ENCODE results near the gene GSE1.

Gene GSE1

DNA sequence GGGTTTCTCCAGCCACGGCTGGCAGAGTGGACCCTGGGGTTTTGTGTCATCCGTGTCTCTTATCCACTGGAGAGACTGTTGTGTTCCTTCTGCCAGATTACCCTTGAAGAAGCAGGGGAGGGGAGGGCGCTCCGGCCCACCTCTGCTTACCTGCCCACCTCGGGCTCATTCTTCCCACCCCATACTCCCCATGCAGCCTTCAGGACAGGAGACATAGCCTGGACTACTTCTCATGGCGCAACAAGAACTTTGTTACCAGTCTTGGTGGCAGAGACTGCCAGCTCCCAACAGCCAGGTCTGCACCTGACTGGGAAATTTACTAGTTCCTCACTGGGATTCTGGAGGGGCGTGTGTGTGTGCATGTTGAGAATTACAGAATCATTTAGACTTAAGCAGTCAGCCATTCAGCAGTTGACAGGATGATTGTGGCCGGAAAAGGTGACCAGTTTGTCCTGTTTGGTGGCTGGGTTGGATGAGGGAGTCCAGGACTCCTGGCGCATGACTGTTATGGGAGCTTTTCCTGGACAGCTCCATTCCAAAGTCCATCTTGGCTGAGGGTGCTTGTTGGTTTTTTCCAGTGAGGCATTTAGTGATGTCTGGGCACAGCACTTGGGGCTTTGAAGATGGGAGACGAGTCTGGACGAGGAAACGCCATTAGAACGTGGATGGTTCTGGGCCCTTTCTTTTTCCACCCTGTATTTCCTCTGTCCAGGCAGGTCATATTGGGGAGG is 8.7 kb downstream of the GSE1 start:
- DNase-seq, result no peak

DNA sequence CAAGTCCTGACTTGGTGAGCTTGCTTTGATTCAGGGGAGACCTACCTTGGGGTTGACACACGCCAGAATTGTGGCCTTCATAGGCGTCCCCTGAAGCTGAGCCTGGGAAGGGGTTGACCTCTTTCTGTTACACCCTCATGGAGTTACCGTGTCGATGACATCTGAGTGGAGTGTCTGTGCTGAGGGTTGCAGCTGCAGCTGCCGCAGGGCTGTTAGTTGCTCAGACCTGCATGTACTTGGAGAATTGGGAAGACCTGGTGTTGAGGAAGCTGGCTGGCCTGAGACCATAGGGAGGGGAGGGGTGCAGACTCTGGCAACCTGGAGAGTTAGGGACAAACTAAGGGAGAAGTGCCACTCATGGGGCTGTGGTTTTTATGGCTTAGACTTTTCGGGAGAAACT is 9.6 kb downstream of the GSE1 start:
- no peak for DNase-seq

DNA sequence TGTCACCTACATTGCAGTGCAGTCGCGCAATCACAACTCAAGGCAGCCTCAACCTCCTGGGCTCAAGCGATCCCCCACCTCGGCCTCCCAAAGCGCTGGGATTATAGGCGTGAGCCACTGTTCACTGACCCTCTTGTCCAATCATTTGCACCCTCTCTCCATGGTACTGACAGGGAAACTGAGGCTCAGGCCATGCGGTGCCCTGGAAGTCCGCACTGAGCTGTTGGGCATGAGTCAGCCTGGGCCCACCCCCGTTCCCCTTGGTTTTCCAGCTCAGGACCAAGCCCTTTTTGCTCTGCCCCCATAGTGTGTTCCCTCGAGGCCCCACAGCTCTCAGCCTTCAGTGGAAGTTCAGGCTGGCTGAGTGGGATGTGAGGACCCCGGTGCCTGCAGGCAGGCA is 10.1 kb downstream of the GSE1 start:
- DNase-seq, result no peak

DNA sequence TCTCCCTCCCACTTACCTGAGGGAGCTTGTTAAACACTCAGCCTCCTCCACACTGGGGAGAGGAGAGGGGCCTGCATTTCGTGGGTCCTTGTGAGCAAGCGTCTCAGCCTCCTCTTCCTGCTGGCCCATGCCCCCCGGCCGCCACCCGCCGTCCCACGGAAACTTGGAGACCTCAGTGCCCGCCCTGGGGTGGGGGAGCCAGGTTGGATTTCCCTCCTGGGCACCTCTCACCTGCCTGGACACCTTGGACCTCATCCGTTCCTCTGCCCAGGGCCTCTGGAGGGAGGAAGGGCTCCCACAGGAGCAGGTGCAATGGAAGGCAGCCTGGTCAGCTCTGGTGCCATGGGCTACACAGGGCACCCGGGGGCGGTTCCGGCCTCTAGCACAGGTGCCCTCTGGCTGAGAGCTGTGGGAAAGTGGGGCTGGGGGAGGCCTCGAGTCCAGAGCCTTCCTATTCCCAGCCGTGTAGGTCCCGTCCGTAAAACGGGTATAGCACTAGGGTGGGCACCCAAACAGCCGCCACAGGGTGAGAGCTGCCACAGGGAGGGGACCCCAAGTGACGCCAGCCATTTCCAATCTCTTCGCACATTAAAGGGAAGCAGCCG is 11.0 kb downstream of the GSE1 start:
- DNase-seq, result no peak

DNA sequence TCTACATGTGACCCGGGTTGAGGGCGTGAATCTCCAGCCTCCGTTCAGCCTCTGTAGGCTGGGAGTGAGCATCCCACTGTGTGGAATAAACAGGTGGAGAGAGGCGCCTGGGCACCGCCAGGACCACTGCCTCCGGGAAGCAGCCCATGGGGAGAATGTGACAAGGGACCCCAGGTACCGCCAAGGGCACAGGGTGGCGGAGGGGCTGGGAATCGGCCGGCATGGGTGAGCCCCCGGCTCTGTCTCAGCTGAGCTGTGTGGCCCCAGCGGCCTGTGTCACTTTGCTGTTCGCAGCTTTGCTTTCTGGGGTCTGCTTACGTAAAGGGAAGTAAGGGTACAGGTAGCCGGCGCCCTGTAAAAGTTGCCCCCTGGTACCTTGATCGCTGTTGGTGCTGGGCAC is 11.5 kb downstream of the GSE1 start:
- DNase-seq, result no peak

DNA sequence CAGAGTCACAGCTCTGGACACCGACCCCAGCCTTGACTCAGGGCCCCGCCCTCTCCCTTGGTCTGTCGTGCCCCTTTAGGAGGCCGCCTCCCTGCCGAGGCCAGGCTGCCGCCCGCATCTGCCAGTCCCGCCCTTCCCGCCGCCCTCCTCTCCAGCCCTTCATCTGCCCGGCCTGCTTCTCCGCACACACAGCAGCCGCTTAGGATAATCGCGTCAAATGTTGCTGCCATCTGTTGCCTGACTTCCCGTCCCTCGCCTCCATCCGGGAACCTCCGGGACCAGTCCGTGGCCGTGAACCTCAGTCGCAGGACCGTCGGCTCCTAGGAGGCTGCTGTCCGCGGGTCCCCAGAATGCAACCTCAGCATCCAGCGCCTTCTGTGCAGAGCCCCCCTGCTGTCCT is 11.9 kb downstream of the GSE1 start:
- no peak for DNase-seq

DNA sequence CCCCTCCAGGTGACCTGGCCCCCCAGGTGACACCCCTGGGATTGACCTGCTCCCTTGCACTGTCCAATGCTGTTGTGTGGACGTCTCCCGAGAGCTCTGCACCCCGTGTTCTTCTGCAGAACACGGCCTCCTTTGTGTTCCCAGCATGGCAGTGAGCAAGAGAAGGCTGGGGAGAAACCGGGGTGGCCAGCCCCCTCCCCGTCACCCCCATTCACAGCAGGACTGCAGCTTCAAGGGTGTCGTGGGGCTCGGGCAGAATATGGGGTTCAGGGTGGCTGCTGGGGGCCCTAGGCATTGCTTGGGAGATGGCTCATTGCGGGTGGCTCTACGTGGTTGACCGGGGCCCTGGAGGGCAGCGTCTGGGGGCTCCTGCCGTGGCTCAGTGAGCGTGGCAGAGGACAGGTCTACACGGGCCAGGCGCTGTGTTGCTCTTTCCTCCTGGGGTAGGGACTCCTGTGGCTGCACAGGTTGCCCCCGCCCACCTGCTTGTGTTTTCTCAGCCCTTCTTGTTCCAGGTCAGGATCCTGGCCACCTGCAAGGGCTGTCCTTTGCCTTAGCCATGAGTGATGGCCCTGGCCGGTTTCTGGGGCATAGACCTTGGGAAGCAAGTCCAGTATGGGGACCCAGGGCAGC is 12.5 kb downstream of the GSE1 start:
- no peak for DNase-seq

DNA sequence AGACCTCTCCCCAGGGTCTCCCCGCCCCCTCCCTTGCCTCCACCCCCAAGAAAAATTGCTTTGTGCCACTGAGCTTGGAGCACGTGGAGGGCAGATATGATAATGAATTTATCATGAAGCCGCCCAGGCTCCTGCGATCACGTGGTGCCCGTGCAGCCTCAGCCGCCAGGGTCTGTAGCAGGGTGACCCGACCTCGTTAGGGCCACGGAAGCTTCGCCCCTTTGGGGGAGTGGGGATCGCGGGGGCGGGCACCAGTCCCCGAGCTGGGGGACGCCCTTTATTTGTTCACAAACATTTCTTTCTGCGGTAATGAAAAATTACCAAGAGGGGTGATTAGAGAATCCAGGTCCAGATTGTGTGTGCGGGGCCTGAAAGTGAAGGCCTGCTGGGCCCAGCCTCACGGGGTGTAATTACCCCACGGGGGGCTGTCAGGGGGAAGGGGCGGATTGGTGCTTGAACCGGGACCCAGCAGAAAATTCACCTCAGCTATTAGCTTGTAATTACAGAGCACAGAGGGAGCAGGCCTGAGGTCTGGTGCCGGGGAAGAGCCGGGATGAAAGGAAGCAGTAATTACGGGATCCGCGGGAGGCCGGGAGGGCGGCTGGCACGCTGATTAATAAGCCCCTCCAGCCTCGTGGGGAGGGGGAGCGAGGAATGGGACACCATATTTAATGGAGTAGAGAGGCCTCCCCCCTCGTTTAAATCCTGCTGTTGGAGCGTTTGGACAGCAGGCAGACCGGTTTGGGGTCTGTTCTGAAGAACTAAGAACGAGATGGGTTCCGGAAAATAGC is 13.3 kb downstream of the GSE1 start:
- no peak for DNase-seq

DNA sequence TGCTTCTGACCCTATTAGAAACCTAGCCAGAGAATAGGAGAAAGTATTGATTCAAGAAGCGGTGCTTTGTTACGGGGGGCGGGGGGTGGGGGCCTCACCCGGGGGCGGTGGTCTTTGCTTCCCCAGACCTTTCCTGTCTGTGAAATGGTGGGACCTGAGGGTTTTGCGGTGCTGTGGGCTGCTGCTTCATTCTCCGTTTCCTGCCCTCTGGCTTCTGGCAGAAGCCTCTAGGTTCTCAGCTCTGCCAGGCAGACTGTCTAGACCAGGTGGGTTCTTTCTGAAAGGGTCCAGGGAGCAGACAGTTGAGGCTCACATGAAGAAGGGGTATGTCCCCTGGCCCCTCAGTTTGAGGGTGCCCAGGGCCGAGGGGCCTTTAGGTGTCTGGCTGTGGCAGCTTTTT is 14.0 kb downstream of the GSE1 start:
- DNase-seq, result no peak

DNA sequence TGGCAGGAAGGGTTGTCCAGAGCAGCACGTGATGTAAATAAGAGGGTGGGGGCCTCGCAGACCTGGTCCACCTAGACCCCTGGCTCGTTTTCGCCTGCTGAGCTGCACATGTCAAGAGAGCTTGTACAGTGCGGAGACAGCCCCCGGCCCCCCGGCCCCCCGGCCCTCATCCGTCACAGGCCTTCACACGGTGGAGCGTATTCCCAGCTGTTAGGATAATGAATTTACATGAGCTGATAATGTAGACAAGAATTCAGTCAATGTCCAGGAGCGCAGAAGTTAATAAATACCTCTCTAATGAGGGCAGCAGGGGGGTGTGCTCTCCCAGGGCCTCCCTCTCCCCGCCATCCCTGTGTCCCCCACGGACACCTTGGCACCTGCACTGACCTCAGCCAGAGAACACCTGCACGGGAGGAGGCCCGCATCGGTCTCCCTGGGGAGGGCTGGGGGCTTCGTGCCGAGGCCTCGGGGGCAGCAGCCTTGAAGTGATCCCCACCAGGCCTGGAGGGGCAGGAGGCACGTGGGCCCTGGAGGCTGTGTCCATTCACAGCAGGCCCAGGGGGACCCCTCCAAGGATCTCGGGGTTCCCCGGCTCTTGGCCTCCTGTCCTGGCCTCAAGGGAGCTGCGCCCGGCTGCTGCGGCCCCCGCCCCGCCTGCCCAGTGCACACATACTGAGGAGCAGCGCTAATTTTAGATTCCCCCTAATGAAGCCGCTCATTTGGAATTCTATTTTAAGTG is 14.6 kb downstream of the GSE1 start:
- no peak for DNase-seq

DNA sequence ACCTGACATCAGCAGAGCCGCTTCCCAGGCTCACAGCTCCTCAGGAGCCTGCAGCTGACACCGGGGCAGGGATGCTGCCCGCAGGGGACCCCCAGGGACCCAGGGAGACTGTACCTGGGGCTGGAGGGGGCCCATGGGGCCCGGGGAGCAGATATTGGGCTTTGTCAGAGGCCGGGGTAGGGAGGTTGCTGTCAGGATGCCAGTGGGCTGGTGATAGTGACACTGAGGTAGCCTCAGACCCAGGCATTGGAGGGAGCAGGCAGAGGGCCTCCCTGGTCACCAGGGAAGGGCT is 15.1 kb downstream of the GSE1 start:
- no peak for DNase-seq

DNA sequence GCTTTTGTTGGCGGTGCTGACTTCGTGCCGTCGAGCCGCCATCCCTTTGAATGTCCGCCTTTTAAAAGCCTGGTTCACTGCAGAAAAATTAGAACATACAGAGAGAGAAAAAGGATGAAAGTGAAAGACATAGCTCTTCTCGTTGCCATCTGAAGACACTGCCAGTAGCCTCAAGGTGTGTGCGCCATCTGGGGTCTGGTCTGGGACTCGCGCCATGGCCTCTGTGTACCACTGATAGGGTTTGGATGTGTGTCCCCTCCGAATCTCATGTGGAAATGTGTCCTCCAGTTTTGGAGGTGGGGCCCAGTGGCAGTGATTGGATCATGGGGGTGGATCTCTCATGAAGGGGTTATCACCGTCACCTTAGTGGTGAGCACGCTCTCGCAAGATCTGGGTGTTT is 15.5 kb downstream of the GSE1 start:
- no peak for DNase-seq

DNA sequence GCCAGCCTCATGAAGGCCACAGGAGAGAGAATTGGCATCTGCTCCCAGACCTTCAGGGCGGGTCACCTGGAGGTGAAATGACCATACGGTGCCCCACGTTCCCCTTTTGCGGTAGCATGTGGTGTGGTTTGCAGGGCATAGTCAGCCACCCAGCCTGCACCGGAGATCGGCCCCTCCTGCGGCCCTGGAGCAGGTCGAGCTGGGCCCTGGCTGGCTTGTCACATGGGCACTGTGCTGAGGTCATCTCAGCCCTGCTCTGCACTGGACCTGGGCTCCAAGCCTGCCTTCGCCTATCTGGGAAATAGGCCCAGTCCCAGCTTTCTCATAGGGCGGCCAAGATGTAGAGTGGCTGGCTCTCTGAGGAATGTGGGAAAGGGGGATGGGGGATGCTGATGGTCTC is 16.2 kb downstream of the GSE1 start:
- no peak for DNase-seq

DNA sequence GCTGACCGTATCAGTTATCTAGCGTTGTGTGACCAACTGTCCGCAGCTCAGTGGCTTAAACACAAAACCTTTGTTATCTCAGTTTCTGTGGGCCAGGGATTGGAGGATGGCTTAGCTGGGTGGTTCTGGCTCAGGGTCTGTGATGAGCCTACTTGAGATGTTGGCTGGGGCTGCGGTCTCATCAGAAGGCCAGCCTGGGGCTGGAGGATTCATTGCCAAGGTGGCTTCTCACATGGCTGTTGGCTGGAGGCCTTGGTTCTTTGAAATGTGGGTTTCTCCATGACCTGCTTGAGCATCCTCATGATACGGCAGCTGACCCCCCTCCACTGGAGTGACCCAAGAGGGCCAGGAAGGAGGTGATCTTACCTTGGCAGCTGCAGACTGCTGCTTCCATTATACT is 16.7 kb downstream of the GSE1 start:
- no peak for DNase-seq

DNA sequence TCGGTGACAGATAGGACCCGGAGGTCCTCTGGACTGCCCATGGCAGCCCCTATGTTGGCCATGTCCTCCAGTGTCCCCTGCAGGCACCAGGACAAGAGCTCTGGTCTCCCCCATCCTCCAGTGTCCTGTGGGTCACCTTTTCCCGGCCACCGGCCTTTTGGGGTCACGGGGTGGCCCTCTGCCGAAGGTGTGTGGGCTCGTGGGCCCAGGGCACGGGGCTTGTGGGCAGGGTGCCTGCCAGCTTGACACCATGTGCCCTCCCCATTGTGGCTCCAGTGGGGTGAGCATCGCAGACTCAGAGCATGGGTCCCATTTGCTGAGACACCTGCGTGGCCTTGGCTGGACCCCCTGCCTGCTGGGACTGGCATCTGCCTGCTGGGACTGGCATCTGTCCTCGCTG is 18.1 kb downstream of the GSE1 start:
- no peak for DNase-seq

DNA sequence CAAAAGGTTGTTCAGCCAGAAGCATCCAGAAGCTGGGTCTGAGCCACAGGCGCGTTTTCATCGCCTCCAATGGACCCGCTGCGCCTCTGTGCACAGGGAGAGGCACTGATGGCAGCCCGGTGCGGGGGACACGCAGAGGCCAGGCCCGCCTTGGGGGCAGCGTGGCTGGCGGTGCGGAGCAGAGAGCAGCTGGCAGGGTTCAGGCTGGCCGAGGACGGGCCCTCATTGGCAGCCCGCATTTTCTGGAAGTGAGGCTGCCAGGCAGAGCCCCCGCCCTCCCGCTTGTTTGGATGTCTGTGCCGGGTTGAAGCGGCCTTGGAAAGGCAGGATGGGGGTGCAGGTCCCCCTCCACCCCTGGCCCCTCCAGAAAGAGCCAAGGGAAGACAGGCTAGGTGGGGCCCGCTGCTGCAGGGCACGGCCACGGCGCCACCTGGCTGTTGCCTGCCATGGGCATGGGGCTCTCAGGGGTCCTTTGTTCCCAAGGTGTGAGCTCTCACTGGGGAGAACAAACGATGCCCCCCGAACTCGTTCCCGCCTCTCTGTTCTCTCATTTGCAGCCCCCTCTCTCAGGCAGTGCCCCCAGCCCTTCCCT is 18.8 kb downstream of the GSE1 start:
- no peak for DNase-seq

DNA sequence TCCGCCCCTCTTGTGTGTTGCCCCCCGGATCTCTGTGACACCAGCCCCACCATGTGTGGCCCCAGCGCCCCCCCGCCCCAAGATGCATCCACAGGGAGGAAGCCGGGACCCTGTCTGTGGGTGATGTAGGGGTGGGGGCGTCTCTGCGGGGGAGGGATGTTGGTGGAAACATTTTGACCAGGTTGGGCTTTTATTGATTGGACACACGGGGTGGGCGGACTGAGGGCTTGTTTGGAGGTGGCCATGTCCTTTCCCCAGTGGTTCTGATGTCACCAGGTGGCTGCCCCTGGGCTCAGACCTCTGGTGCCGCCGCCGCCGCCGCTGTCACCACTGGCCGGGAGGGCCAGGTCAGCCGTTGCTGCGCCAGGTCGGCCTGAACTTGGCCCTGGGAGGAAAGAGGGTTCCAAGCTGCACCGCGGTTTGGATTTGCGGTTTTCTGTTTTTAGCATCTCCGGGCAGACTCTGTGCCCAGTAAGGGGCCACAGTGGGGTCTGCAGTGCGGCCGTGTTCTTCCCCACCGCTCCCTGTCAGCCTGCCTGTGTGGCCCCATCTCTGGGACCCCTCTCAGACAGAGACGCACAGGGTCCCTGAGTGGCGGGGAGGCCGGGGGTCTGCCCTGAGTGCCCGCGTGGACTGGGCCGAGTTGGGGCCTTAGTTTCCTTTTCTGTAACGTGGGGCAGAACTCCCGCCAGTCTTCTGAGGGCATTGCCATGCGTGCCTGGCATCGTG is 19.8 kb downstream of the GSE1 start:
- no peak for DNase-seq

DNA sequence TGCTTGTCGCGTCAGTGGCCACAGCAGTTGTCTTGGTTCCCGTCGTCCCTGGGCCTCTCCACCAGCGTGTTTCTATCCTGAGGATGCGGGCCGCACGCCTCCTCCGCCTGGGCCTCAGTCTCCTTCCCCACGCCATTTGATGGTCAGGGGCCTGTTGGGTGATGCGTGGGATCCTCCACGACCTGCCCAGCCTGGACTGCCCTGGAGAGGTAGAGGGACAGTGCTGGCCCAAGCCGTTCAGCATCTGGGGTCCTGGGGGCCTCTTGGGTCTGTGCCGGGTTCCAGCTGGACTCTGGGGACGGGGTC is 20.3 kb downstream of the GSE1 start:
- no peak for DNase-seq

DNA sequence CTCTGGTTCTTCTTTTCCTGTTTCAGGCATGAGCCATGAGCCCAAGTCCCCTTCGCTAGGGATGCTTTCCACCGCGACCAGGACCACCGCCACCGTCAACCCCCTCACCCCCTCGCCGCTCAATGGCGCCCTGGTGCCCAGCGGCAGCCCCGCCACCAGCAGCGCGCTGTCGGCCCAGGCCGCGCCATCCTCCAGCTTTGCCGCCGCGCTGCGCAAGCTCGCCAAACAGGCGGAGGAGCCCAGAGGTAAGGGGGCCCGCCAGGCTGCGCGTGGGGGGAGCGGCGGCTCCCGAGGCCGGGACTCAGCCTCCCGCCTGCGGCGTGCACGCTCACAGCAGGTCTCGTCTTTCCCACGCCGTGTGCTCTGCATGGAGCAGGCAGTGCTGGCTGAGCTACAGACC is 20.8 kb downstream of the GSE1 start:
- DNase-seq, result no peak

DNA sequence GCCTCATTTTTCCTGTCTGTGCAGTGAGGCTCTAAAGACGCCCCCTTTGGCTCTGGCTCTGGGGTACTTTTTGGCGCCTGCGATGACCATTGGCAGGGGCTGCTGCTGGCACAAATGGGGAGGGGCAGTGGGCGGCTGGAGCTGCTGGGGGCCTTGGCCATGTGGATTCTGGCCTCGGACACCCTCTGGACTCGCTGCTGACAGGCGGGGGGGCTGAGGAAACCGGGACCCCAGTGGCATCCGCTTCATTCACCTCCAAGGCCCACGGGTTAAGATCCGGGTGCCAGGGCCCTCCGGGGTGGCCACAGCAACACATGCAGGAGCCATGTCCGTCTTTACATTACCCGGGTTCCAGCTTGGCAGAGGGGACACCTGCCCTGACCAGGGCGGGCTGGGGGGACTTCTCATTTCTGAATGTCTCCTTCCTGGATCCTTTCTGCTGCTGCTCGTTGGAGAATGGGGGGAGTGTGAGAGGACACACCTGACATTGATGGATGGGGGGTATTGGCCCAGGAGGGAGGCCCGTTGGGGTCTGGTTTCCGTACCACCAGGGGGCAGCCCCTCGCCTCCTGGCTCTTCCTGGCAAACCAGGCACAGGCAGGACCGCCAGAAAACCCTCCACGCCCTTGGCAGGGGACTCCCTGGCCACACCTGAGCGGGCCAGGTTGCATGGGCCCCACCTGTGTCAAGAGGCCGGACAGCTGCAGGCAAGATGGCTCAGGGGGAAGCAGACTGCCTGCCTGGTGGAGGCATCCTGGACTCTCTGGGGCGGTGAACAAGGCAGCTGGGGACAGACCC is 21.8 kb downstream of the GSE1 start:
- no peak for DNase-seq

DNA sequence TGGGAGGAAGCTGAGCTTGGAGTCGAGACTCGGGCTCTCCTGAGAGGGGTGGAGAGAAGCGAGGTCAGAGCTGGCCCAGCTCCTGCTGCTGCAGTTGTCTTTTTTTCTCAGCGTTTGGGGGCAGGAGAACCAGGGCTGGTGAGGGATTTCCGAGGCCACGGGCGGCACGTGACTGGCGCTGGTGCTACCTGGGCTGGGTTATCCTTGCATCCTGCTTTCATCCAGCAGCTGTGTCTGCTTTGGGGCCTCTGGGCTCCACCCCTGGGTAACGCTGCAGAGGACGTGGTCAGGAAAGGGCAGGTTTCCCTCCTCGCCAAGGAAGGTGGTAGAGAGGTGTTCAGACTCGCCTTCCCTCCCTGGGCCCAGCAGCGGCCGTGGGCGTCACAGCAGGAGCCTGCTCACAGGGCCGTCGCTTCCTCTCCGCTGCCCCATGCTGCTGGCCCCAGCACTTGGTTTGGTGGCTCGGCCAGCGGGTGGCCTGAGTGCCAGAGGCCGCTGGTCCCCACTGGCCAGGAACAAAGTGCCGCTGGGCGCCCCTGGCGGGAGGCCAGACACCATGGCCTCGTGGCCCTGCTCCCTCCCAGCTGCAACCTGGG is 22.5 kb downstream of the GSE1 start:
- DNase-seq, result no peak

Measured in CD4-positive, alpha-beta T cell treated with Interleukin-17A for 1 hour (primary cell).